Urothelium cell line (cell line): ENCODE results near the gene CAPN12.

Experiments
- DNase-seq: peaks from one replicate; pipeline ENCODE4 v3.0.0; 2011; ENCODE audit warnings: low spot score, mixed read lengths
- FAIRE-seq: peaks from 2 replicates; lab custom pipeline; 2011; peaks lifted over from hg19 to GRCh38; lab: Jason Lieb, UNC

Gene CAPN12

GRCh38 chr19:38684078-38684861 is 60.0 kb downstream of the CAPN12 start:
- DNase-seq = peak; percentile 85
- FAIRE-seq = no peak

- DNase-seq = peak; percentile 92
- peak; percentile 50 for FAIRE-seq
Measured at GRCh38 chr19:38683393-38684077, 60.7 kb downstream of the CAPN12 start.

- DNase-seq (no peak), FAIRE-seq (no peak)
Measured at GRCh38 chr19:38682872-38683392, 61.3 kb downstream of the CAPN12 start.

DNA sequence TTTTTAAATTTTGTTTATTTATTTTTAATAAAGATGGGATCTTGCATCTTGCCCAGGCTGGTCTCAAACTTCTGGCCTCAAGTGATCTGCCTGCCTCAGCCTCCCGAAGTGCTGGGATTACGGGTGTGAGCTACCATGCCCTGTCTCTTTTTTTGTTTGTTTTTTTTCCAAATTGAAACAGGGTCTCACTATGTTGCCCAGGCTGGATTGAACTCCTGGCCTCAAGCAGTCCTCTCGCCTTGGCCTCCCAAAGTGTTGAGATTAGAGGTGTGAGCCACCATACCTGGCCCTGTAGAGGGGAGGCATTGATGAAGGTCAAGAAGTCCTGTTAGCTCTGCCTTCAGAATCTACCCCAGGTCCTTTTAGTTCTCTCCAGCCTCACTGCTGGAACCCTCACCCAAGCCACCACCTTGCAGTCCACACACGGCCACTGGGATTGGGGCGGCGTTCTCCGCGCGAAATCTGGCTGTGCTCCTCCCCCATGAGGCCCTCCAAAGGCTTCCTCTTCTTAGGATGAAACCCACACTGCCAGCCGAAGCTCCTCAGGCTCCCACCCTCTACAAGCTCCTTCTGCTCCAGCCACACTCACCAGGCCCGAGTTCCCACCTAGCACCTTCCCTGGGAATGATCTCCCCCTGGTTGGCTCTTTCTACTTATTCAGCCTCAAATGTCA is 61.9 kb downstream of the CAPN12 start:
- FAIRE-seq = no peak

More for the DNA sequence above, 61.9 kb downstream of the CAPN12 start:
- no peak for DNase-seq
